SH-SY5Y (cell line): ENCODE results near the gene HOXB2.

ENCODE experiments used
- GATA2 ChIP-seq: IDR thresholded peaks from 2 replicates; pipeline ENCODE4 v1.6.1; 2011; ENCODE audit warnings: mild to moderate bottlenecking, low read depth, low read length
- GATA3 ChIP-seq: IDR thresholded peaks from 2 replicates; pipeline ENCODE4 v1.6.1; 2011; ENCODE audit warnings: low read depth, mild to moderate bottlenecking, low read length, moderate library complexity

GRCh38 chr17:48505788-48506187 lies 39.1 kb downstream of the HOXB2 start:
- TF ChIP-seq GATA3 (no peak), GATA2 (no peak)
